Activated T-cell treated with anti-CD3 and anti-CD28 coated beads, Interleukin-2, amount 50 U/mL, for 4 hours (primary cell): ENCODE measurements around the gene PRKRIP1. TPM values are rescaled to one million over a fixed set of nuclear protein-coding genes. Genes with fewer than 3 reads are reported as not detected.

Experiments used
- ATAC-seq, 2 donors: fragments of 200-7000 bp; cut with Tn5 transposase; one replicate each; pipeline ENCODE4 v1.10.0; 2021
- DNase-seq: peaks from one replicate; pipeline ENCODE4 v3.0.0-alpha.2; 2020
- H3K27me3 Mint-ChIP-seq: one replicate; pipeline ENCODE4 v1.8.0; 2021; ENCODE audit warnings: low read depth, mixed read lengths
- H3K36me3 Mint-ChIP-seq: one replicate; pipeline ENCODE4 v1.8.0; 2022; ENCODE audit warnings: mixed read lengths; ENCODE audit not compliant: insufficient read depth
- H3K4me1 Mint-ChIP-seq: one replicate; pipeline ENCODE4 v1.8.0; 2021; ENCODE audit warnings: low read depth, mixed read lengths
- H3K4me3 Mint-ChIP-seq: one replicate; pipeline ENCODE4 v1.8.0; 2021; ENCODE audit warnings: mild to moderate bottlenecking, moderate library complexity, mixed read lengths
- H3K9me3 Mint-ChIP-seq: one replicate; pipeline ENCODE4 v1.8.0; 2021; ENCODE audit warnings: mixed read lengths
- total RNA-seq, 3 donors: library from RNA; stranded (reverse); gene quantifications; one replicate each; pipeline ENCODE4 v1.2.1, GENCODE V29; 2021

Gene PRKRIP1
- total RNA-seq, 3 donors from 2014 or later = 24.8 to 30.1 (median 27.0) TPM

GRCh38 chr7:102412548-102412947 lies 16.4 kb downstream of the PRKRIP1 start:
- Mint-ChIP-seq H3K4me3 (no peak overlapping the region), H3K27me3 (no peaks in the 10 kb centered on the region), H3K9me3 (peaks cover 6% of the 10 kb centered on the region), H3K4me1 (peaks cover 36% of the 10 kb centered on the region), H3K36me3 (peaks cover 40% of the 10 kb centered on the region)
- ATAC-seq (no peak), DNase-seq (peak; percentile 48)

- DNase-seq (no peak), ATAC-seq (no peak)
- H3K36me3 Mint-ChIP-seq = peaks cover 35% of the 10 kb centered on the region
- H3K4me1 Mint-ChIP-seq = peaks cover 41% of the 10 kb centered on the region
- no peak overlapping the region for H3K4me3 Mint-ChIP-seq
- peaks cover 6% of the 10 kb centered on the region for H3K9me3 Mint-ChIP-seq
- H3K27me3 Mint-ChIP-seq = no peaks in the 10 kb centered on the region
Observed at GRCh38 chr7:102413091-102413490, 16.9 kb downstream of the PRKRIP1 start.

- H3K4me3 Mint-ChIP-seq = no peak overlapping the region
- peaks cover 6% of the 10 kb centered on the region for H3K9me3 Mint-ChIP-seq
- ATAC-seq = no peak
- H3K27me3 Mint-ChIP-seq = no peaks in the 10 kb centered on the region
- DNase-seq = no peak
- H3K36me3 Mint-ChIP-seq = peaks cover 33% of the 10 kb centered on the region
- peaks cover 46% of the 10 kb centered on the region for H3K4me1 Mint-ChIP-seq
Observed at GRCh38 chr7:102413611-102414010, 17.4 kb downstream of the PRKRIP1 start.

DNA sequence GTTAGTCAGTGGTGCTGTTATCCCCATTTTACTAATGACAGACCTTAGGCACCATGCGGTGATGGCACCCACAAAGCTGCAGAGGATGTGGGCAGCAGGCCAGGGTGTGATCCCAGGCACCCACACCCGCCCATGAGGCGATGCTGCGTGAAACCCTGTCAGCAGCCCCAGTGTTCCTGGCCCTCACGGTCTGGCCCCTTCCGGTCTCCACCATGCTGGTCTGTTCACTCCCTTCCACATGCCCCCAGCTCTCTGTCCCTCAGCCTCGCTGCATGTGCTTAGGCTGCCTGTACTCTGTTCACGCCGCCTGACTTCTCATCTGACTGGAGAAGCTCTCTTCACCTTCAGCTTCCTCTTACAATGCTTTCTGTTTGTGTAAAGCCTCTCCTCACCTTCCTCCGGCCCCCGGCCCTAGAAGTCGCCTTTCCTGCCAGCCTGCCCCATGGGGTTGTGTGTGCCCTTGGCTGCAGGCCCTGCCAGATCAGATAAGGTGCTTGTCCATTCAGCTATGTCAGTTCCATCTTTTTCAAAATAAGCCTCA lies 19.6 kb downstream of the PRKRIP1 start:
- H3K36me3 Mint-ChIP-seq = peaks cover 25% of the 10 kb centered on the region
- peak; percentile 80 to 86 for ATAC-seq
- H3K27me3 Mint-ChIP-seq = no peaks in the 10 kb centered on the region
- peak overlapping the region; percentile 70 for H3K4me3 Mint-ChIP-seq
- H3K4me1 Mint-ChIP-seq = peaks cover 63% of the 10 kb centered on the region
- peak; percentile 28 for DNase-seq
- no peaks in the 10 kb centered on the region for H3K9me3 Mint-ChIP-seq

DNA sequence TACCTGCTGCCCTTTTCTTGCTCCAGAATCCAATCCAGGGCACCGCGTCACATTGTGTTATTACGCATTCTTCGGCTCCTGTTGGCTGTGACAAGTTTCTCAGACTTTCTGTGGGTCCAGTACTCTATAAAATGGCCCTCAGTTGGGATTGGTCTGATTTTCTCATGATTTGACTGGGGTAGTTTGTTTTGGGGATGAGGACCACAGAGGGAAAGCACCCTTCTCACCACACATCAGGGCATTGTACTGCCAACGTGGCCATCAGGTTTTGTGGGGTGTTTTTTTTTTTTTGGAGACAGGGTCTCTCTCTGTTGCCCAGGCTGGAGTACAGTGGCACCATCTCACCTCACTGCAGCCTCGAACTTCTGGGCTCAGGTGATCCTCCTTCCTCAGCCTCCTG lies 20.2 kb downstream of the PRKRIP1 start:
- Mint-ChIP-seq H3K4me1 (peaks cover 69% of the 10 kb centered on the region), H3K9me3 (no peaks in the 10 kb centered on the region), H3K36me3 (peaks cover 23% of the 10 kb centered on the region), H3K27me3 (no peaks in the 10 kb centered on the region), H3K4me3 (peak overlapping the region; percentile 70)
- ATAC-seq = no peak
- no peak for DNase-seq

GRCh38 chr7:102417105-102417504 lies 20.9 kb downstream of the PRKRIP1 start:
- Mint-ChIP-seq H3K36me3 (peaks cover 19% of the 10 kb centered on the region), H3K4me3 (peak overlapping the region; percentile 9), H3K9me3 (no peaks in the 10 kb centered on the region), H3K27me3 (no peaks in the 10 kb centered on the region), H3K4me1 (peaks cover 73% of the 10 kb centered on the region)
- DNase-seq = no peak
- peak in 1 of 2 donors; percentile 39 for ATAC-seq

DNA sequence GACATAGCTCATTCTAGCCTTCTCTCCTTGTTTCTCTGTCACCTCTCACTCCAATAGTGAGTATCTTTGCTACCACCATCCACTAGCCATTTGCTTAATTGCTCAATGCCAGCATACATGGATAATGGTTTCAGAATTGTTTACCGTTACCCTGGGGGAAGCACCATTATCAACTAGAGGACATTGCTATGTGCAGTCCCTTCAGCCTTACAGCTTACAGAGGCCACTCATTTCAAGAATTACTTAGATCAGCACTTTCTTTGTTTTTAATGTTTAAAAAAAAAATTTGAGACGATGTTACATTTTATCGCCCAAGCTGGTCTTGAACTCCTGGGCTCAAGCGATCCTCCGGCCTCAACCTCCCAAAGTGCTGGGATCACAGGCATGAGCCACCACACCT lies 22.4 kb downstream of the PRKRIP1 start:
- peaks cover 17% of the 10 kb centered on the region for H3K36me3 Mint-ChIP-seq
- no peaks in the 10 kb centered on the region for H3K27me3 Mint-ChIP-seq
- no peaks in the 10 kb centered on the region for H3K9me3 Mint-ChIP-seq
- H3K4me1 Mint-ChIP-seq = peaks cover 68% of the 10 kb centered on the region
- ATAC-seq (no peak), DNase-seq (no peak)
- H3K4me3 Mint-ChIP-seq = no peak overlapping the region

DNA sequence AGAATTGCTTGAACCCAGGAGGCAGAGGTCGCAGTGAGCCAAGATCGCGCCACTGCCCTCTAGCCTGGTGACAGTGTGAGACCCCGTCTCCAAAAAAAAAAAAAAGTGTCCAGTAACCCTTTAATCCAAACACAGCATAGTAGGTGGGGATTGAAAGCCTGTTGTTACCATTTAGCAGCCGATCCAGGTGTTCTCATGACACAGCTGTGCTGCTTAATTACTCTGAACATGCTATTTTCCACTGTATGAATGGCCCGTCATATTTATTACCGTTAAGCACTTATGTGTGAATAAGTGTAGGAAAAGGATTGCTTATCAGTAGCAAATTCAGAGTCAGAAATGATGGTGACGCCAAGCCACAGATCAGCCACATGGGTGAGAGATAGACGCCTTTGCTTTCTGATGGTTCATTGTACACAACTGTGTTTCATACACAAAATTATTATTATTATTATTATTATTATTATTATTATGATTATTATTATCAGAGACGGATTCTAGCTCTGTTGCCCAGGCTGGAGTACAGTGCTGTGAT lies 25.6 kb downstream of the PRKRIP1 start:
- no peaks in the 10 kb centered on the region for H3K9me3 Mint-ChIP-seq
- peaks cover 26% of the 10 kb centered on the region for H3K36me3 Mint-ChIP-seq
- no peak for DNase-seq
- H3K4me1 Mint-ChIP-seq = peaks cover 75% of the 10 kb centered on the region
- no peak for ATAC-seq
- no peak overlapping the region for H3K4me3 Mint-ChIP-seq
- no peaks in the 10 kb centered on the region for H3K27me3 Mint-ChIP-seq

GRCh38 chr7:102424129-102424551 lies 28.0 kb downstream of the PRKRIP1 start:
- DNase-seq = no peak
- Mint-ChIP-seq H3K4me1 (peaks cover 76% of the 10 kb centered on the region), H3K9me3 (no peaks in the 10 kb centered on the region), H3K27me3 (no peaks in the 10 kb centered on the region), H3K36me3 (peaks cover 18% of the 10 kb centered on the region), H3K4me3 (no peak overlapping the region)
- no peak for ATAC-seq

- no peak for DNase-seq
- Mint-ChIP-seq H3K4me1 (peaks cover 79% of the 10 kb centered on the region), H3K27me3 (no peaks in the 10 kb centered on the region), H3K9me3 (no peaks in the 10 kb centered on the region), H3K36me3 (peaks cover 15% of the 10 kb centered on the region), H3K4me3 (no peak overlapping the region)
- no peak for ATAC-seq
Observed at GRCh38 chr7:102424787-102425218, 28.6 kb downstream of the PRKRIP1 start.

DNA sequence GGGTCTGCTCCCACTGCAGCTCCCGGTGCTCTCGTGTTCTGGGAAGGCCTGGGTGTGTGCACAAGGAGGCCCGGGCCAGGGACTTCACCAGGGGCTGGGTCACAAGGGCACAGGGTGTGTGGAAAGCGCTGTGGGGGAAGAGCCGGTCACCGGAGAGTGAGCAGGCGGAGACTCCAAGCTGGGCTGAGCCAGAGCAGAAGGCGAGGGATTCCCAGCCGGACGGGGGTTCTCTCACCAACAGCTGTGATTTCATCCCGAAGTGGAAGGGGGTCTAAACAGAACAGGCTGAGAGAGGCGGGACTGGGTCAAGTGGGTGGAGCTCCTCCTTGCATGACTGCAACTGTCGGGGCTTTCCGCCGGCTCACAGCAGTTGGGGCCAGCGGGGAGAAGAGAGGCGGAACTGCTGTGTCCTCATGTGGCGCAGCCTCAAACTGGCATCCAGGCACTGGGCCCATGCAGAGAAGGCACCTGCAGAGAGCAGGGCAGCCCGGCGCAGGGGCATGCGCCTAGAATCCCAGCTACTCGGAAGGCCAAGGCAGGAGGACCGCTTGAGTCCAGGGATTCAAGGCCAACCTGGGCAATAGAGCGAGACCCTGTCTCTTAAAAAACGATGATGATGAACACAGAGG lies 29.6 kb downstream of the PRKRIP1 start:
- Mint-ChIP-seq H3K9me3 (no peaks in the 10 kb centered on the region), H3K4me3 (peak overlapping the region; percentile 83), H3K4me1 (peaks cover 78% of the 10 kb centered on the region), H3K27me3 (no peaks in the 10 kb centered on the region), H3K36me3 (peaks cover 12% of the 10 kb centered on the region)
- ATAC-seq (peak; percentile 85 to 86), DNase-seq (peak; percentile 82)

DNA sequence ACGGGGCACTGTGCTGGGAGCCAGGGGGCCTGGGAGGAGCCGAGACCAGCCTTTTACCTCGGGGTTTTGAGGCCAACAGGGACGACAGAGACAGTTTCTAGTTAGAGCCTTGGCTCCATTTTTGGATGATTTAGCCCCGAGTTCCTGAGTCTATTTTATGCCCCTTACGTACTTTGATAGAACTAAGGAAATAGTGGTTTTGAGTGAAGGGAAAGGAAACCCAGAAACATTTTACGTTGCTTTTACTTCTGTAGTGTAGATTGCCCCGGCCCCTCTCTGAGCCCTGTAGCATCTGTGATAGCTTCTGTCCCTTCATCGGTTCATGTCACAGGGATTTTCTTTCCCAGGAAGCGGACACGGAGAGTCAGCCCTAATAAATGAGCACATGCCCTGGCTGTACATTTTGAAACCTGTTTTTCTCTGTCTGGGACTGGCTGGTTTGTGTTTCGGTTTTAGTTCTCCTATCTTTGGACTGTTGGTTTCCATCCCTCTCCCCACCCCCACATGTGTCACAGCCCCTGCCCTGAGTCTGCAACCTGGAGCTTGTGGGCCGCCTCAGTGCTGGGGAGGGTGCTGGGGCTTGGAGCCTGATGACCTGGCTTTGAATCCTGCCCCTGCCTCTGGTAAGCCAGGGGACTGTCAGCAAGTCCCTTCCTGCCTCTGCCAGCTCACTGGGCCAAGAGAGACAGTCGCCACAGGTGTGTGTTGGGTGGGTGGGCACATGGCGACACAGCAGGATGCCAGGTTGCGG lies 30.3 kb downstream of the PRKRIP1 start:
- peak; percentile 67 for DNase-seq
- ATAC-seq = peak; percentile 76 to 85
- peaks cover 79% of the 10 kb centered on the region for H3K4me1 Mint-ChIP-seq
- peak overlapping the region; percentile 83 for H3K4me3 Mint-ChIP-seq
- peaks cover 12% of the 10 kb centered on the region for H3K36me3 Mint-ChIP-seq
- H3K27me3 Mint-ChIP-seq = no peaks in the 10 kb centered on the region
- no peaks in the 10 kb centered on the region for H3K9me3 Mint-ChIP-seq

DNA sequence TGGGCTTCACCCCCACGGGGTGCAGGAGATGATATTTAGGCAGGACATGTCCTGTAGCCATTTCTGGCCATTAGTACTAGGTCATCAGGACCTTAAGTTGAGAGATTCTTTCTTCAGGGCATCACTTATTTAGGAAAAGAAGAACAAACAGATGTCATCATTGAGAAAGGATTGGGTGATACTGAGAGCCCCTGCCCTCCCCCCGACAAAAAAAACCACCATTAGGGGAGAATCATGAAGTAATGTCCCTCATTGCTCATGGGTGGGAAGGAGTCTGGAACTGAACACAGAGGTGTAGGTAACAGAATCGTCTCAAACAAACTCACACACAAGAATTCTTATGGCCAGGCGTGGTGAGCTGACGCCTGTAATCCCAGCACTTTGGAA lies 30.8 kb downstream of the PRKRIP1 start:
- no peaks in the 10 kb centered on the region for H3K27me3 Mint-ChIP-seq
- H3K9me3 Mint-ChIP-seq = no peaks in the 10 kb centered on the region
- no peak for ATAC-seq
- H3K4me3 Mint-ChIP-seq = peak overlapping the region; percentile 83
- no peak for DNase-seq
- peaks cover 81% of the 10 kb centered on the region for H3K4me1 Mint-ChIP-seq
- H3K36me3 Mint-ChIP-seq = peaks cover 12% of the 10 kb centered on the region

- DNase-seq (no peak), ATAC-seq (no peak)
- Mint-ChIP-seq H3K9me3 (no peaks in the 10 kb centered on the region), H3K36me3 (peaks cover 11% of the 10 kb centered on the region), H3K27me3 (no peaks in the 10 kb centered on the region), H3K4me3 (no peak overlapping the region), H3K4me1 (peaks cover 84% of the 10 kb centered on the region)
Observed at GRCh38 chr7:102429141-102429899, 33.2 kb downstream of the PRKRIP1 start.
